Measurements from ENCODE around the gene FSIP1.

FSIP1 gene

DNA sequence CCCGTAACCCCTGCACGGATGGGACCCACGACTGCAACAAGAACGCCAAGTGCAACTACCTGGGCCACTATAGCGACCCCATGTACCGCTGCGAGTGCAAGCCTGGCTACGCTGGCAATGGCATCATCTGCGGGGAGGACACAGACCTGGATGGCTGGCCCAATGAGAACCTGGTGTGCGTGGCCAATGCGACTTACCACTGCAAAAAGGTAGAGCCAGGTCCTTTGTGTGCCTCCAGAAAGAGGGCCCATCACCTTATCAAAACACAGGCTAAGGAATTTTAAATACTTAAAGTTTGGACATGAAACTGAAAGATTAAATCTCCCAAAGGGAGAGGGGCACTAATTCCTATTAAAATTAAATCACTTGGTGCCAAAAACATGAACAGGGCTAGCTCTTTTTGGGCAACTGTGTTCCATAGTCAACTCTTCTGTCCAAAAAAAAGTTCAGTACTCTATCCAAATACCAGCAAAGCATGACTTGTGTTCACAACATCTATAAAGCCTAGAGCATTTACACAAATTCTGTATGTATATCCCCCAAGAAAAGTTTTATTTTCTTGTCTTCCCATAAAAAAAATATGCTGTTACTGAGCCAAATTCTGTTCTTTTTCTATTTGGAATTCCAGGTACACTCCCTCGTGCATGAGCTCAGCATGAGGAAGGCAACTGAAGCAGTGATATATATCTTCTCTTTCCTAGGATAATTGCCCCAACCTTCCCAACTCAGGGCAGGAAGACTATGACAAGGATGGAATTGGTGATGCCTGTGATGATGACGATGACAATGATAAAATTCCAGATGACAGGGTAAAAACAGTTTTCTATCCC is 192.6 kb downstream of the FSIP1 start:
- Mint-ChIP-seq H3K4me3 (no peak overlapping the region), H3K27me3 (peaks cover under 1% of the 10 kb centered on the region), H3K27ac (no peak overlapping the region), H3K36me3 (no peaks in the 10 kb centered on the region), H3K9me3 (no peaks in the 10 kb centered on the region), H3K4me1 (no peaks in the 10 kb centered on the region)

- no peak overlapping the region for H3K27ac Mint-ChIP-seq
- H3K4me3 Mint-ChIP-seq = no peak overlapping the region
- H3K36me3 Mint-ChIP-seq = no peaks in the 10 kb centered on the region
- no peaks in the 10 kb centered on the region for H3K4me1 Mint-ChIP-seq
- H3K9me3 Mint-ChIP-seq = no peaks in the 10 kb centered on the region
- peaks cover 2% of the 10 kb centered on the region for H3K27me3 Mint-ChIP-seq
Measured at GRCh38 chr15:39589193-39589814, 193.3 kb downstream of the FSIP1 start.

DNA sequence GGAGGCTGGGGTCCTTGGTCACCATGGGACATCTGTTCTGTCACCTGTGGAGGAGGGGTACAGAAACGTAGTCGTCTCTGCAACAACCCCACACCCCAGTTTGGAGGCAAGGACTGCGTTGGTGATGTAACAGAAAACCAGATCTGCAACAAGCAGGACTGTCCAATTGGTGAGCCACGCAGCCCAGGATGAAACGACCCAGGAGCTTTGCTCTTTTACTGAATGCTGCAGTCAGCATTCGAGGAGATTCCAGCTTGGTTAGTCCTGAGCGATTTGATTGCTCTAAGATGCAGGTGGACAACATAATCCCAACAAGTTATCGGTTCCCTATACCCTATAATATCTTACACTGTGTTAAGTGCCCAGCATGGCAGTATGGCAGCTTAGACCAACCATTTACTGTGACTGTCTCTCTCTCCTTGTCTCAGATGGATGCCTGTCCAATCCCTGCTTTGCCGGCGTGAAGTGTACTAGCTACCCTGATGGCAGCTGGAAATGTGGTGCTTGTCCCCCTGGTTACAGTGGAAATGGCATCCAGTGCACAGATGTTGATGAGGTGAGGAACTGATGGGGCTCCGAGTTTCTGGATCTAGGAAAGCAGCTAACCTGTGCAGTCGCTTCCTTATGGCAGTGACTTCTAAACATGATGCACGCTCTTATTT is 194.0 kb downstream of the FSIP1 start:
- Mint-ChIP-seq H3K36me3 (no peaks in the 10 kb centered on the region), H3K4me1 (no peaks in the 10 kb centered on the region), H3K27ac (no peak overlapping the region), H3K9me3 (no peaks in the 10 kb centered on the region), H3K4me3 (no peak overlapping the region), H3K27me3 (peaks cover 2% of the 10 kb centered on the region)

GRCh38 chr15:39587731-39588530 is 194.7 kb downstream of the FSIP1 start:
- H3K4me3 Mint-ChIP-seq = no peak overlapping the region
- no peaks in the 10 kb centered on the region for H3K9me3 Mint-ChIP-seq
- H3K36me3 Mint-ChIP-seq = no peaks in the 10 kb centered on the region
- H3K27me3 Mint-ChIP-seq = peaks cover 3% of the 10 kb centered on the region
- no peak overlapping the region for H3K27ac Mint-ChIP-seq
- no peaks in the 10 kb centered on the region for H3K4me1 Mint-ChIP-seq

DNA sequence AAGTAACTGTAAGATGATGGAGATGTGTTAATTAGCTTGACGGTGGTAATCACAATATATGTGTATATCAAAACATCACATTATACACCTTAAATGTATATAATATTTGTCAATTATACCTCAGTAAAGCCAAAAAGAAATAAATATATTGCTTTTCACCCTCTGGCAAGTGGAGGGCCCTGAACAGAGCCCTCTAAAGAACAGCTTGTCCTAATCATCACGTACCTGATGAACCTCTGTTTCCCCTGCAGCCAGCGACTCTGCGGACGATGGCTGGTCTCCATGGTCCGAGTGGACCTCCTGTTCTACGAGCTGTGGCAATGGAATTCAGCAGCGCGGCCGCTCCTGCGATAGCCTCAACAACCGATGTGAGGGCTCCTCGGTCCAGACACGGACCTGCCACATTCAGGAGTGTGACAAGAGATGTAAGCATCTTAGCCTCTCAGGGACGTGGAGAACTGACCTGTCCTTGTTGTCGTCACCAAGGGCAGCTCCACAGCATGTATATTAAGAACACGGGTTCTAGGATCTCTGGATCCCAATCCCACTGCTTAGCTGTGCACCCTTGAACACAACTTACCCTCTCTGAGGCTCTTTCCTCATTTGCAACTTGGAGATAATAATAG is 195.4 kb downstream of the FSIP1 start:
- H3K27ac Mint-ChIP-seq = no peak overlapping the region
- no peak overlapping the region for H3K4me3 Mint-ChIP-seq
- H3K9me3 Mint-ChIP-seq = no peaks in the 10 kb centered on the region
- no peaks in the 10 kb centered on the region for H3K36me3 Mint-ChIP-seq
- H3K27me3 Mint-ChIP-seq = peaks cover 6% of the 10 kb centered on the region
- no peaks in the 10 kb centered on the region for H3K4me1 Mint-ChIP-seq

- Mint-ChIP-seq H3K27ac (no peak overlapping the region), H3K9me3 (no peaks in the 10 kb centered on the region), H3K27me3 (peaks cover 11% of the 10 kb centered on the region), H3K4me3 (no peak overlapping the region), H3K4me1 (peaks cover 2% of the 10 kb centered on the region), H3K36me3 (no peaks in the 10 kb centered on the region)
Measured at GRCh38 chr15:39586387-39587095, 196.1 kb downstream of the FSIP1 start.

- peaks cover 6% of the 10 kb centered on the region for H3K4me1 Mint-ChIP-seq
- H3K36me3 Mint-ChIP-seq = no peaks in the 10 kb centered on the region
- H3K4me3 Mint-ChIP-seq = no peak overlapping the region
- H3K27me3 Mint-ChIP-seq = peaks cover 16% of the 10 kb centered on the region
- H3K27ac Mint-ChIP-seq = no peak overlapping the region
- no peaks in the 10 kb centered on the region for H3K9me3 Mint-ChIP-seq
Measured at GRCh38 chr15:39585871-39586301, 196.8 kb downstream of the FSIP1 start.

DNA sequence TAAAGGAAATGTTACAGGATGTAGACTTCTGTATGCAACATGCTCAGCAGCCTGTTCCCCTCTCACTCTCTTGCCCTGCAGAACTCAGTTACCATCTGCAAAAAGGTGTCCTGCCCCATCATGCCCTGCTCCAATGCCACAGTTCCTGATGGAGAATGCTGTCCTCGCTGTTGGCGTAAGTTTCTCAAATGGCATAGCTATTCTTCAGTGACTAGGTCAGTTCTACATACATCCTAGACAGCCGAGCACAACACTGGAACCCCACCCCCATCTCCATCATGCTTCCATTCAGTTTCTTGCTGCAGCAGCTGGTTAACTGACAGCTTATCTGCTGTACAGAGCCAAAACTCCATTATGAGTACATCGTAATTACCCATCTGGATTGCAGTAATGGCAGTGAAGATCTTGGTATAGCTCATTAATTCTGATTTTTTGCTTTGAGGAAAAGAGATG is 197.2 kb downstream of the FSIP1 start:
- peaks cover 6% of the 10 kb centered on the region for H3K4me1 Mint-ChIP-seq
- H3K9me3 Mint-ChIP-seq = no peaks in the 10 kb centered on the region
- peaks cover 16% of the 10 kb centered on the region for H3K27me3 Mint-ChIP-seq
- H3K27ac Mint-ChIP-seq = no peak overlapping the region
- H3K4me3 Mint-ChIP-seq = no peak overlapping the region
- no peaks in the 10 kb centered on the region for H3K36me3 Mint-ChIP-seq

GRCh38 chr15:39584662-39585388 is 197.8 kb downstream of the FSIP1 start:
- peaks cover 9% of the 10 kb centered on the region for H3K4me1 Mint-ChIP-seq
- no peak overlapping the region for H3K4me3 Mint-ChIP-seq
- no peak overlapping the region for H3K27ac Mint-ChIP-seq
- H3K27me3 Mint-ChIP-seq = peaks cover 16% of the 10 kb centered on the region
- H3K36me3 Mint-ChIP-seq = no peaks in the 10 kb centered on the region
- no peaks in the 10 kb centered on the region for H3K9me3 Mint-ChIP-seq

DNA sequence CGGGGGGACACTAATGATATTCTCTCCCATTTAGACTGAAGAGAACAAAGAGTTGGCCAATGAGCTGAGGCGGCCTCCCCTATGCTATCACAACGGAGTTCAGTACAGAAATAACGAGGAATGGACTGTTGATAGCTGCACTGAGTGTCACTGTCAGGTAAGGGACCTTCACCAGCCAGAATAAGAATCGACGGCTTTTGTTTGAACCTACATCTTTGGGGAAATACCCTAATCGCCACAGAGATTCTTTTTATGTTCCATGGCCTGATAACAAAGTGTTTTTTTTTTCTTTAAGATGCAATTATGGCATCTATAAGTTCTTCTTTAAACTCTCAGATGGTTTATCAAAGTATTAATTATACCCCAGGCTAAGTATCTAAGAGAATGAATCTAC is 198.4 kb downstream of the FSIP1 start:
- Mint-ChIP-seq H3K36me3 (no peaks in the 10 kb centered on the region), H3K9me3 (no peaks in the 10 kb centered on the region), H3K4me1 (peaks cover 11% of the 10 kb centered on the region), H3K4me3 (no peak overlapping the region), H3K27ac (no peak overlapping the region), H3K27me3 (peaks cover 19% of the 10 kb centered on the region)

DNA sequence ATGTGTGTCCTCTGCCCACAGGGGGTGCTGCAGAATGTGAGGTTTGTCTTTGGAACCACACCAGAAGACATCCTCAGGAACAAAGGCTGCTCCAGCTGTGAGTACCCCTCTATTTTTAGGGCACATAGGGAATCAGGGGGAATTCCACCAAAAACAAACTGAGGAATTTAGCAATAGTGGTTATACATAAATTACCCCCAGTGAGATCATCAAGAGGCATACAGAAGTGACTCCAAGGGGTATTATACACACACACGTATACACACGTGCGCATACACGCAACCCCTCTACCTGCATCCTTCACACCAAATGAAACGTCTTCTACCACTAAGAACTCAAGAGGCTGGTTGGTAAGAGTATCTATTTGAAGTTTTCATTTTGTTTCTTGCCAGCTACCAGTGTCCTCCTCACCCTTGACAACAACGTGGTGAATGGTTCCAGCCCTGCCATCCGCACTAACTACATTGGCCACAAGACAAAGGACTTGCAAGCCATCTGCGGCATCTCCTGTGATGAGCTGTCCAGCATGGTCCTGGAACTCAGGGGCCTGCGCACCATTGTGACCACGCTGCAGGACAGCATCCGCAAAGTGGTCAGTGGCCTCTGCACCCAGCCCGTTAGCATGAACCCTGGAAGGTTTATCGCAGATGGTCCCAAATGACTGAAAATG is 198.9 kb downstream of the FSIP1 start:
- Mint-ChIP-seq H3K4me3 (no peak overlapping the region), H3K9me3 (no peaks in the 10 kb centered on the region), H3K4me1 (peaks cover 11% of the 10 kb centered on the region), H3K27ac (no peak overlapping the region), H3K36me3 (no peaks in the 10 kb centered on the region), H3K27me3 (peaks cover 23% of the 10 kb centered on the region)

- Mint-ChIP-seq H3K4me1 (peaks cover 11% of the 10 kb centered on the region), H3K27me3 (peaks cover 30% of the 10 kb centered on the region), H3K36me3 (no peaks in the 10 kb centered on the region)
Measured at GRCh38 chr15:39582977-39583595, 199.6 kb downstream of the FSIP1 start.

DNA sequence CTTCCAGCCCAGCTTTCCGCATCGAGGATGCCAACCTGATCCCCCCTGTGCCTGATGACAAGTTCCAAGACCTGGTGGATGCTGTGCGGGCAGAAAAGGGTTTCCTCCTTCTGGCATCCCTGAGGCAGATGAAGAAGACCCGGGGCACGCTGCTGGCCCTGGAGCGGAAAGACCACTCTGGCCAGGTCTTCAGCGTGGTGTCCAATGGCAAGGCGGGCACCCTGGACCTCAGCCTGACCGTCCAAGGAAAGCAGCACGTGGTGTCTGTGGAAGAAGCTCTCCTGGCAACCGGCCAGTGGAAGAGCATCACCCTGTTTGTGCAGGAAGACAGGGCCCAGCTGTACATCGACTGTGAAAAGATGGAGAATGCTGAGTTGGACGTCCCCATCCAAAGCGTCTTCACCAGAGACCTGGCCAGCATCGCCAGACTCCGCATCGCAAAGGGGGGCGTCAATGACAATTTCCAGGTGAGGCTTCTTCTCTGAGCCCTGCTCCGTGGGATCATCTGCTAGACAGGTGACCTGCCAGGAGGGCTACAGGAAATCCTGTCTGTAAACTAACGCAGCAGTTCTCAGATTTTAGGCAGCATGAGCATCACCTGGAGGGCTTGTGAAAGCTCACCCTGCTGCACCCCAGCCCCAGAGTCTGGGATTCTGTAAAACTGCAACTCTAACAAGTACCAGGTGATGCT is 200.2 kb downstream of the FSIP1 start:
- H3K27me3 Mint-ChIP-seq = peaks cover 31% of the 10 kb centered on the region
- no peaks in the 10 kb centered on the region for H3K9me3 Mint-ChIP-seq
- no peak overlapping the region for H3K27ac Mint-ChIP-seq
- no peaks in the 10 kb centered on the region for H3K36me3 Mint-ChIP-seq
- H3K4me3 Mint-ChIP-seq = no peak overlapping the region
- peaks cover 11% of the 10 kb centered on the region for H3K4me1 Mint-ChIP-seq

More at GRCh38 chr15:39582977-39583595, 199.6 kb downstream of the FSIP1 start:
- Mint-ChIP-seq H3K27ac (no peak overlapping the region), H3K4me3 (no peak overlapping the region), H3K9me3 (no peaks in the 10 kb centered on the region)

All from activated naive CD4-positive, alpha-beta T cell treated with anti-CD3 and anti-CD28 coated beads, Interleukin-2, amount 50 U/mL, for 24 hours (primary cell).